GM18520 (cell line): ENCODE measurements around the gene HTR6.
"Not testable (repeated sequence)": the region's sequence is repeated elsewhere in the genome, so short reads cannot be mapped to it uniquely, and the experiment has no call there.

Experiments
- ATAC-seq: cut with Tn5 transposase; IDR thresholded peaks from one replicate; pipeline ENCODE4 v1.9.1; 2021; ENCODE audit not compliant: unreplicated experiment

The HTR6 gene

DNA sequence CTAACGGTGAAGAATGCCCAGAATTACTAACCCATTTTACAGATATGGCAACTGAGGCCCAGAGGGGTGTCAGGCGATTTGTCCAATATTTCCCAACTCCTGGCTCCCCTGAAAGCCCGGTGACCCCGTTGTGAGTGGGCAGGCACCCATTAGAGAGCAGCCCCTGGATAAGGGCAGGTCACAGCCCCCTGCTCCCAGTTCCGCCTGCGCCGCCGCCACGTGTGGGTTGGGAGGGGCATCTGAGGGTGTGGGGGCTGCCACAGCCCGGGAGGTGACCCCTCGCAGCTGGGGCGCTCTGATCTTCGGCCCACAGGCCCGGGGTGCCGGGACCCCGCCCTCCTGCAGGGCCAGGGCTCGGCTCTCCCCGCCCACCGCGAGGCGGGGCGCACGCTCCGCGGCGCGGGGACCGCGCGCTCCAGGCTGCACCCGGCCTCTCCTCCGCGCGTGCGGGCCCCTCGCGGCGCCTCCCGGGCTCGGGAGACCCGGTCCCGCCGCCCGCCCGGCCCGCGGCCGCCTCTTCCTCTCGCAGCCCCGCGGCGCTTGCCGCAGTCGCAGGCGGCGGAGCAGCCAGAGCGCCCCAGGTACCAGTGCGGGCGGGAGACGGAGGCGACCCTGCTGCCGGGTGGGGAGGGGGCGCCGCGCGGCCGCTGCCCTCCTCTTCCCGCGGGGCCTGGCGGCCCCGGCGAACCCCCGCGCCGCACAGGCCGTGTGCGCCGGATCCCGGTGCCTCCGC lies at the start of gene HTR6:
Gene HTR6, plus strand, starts transcription at position 423 of the 733 bp plus-strand sequence. CDS start 879 bp downstream, outside the sequence.
- ATAC-seq, result no peak

- no peak for ATAC-seq
Observed at GRCh38 chr1:19615438-19615837, 49.2 kb upstream of the HTR6 start.

DNA sequence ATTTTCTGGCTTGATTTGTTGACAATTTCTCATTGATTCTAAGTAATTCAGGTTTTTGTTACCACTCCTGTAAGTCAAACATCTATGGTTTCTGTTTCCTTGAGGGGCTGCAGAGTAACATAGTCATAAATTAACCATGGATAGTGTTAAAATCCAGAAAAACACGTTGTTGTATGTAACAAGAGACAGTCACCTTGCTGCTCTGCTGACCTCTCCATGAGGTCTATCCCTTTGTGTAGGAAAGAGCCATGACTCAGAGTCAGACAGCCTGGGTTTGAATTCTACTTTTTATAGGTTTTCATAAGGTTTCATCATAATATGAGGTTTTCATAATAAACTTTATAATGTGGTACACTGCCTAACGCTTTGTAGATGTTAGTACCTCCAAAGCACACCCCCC lies 48.2 kb upstream of the HTR6 start:
- no peak for ATAC-seq

DNA sequence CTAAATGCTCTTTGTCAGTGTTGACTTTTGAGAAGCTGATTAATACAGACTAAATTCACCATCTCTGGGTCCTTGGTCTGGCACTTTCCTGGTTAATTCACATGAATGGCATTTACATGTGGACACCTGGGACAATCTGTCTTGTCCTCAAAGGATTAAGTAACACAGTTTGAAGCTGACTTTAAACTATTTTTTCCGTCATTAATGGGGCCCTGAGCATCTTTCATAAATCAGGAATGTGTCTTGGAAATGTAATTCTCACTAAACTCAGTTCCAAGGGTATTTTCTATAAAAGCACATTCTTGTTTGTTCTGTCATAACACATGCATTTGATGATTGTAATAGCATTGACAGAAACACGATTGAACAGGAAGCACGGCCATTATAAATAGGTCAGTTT lies 47.3 kb upstream of the HTR6 start:
- ATAC-seq, result no peak

- ATAC-seq, result no peak
Observed at GRCh38 chr1:19618428-19618827, 46.2 kb upstream of the HTR6 start.

DNA sequence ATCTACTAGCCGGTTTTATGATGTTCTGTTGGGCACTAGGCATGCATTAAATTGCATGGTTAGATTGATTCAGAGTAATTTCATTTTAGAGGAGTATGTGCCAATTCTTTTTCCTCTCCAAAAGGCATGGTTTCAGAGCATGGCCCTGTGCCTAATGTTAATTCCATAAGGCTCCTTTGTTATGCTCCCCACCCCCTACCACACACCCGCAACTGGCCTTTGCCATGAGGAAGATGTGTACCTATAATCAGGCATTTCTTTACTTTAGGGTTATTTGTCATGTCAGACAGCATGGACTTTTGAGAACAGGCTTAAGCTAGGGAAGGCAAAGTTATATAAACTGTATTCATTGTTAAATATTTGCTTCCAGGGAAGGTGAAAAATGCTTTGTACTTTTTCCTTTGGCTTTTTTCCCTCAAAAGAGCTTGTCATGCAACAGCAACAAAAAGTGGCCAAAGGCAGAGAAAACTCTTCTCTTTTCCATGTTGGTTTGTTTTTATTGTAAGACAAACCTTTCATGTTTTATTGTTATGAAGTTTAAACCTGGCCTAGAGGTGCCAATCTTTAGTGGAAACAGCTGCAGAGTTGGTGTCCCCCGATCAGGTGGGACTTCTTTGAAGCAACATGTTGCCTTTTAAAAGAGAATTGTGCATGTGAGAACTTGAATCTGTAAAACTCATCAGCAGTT lies 44.8 kb upstream of the HTR6 start:
- no peak for ATAC-seq

- no peak for ATAC-seq
Observed at GRCh38 chr1:19620786-19621185, 43.9 kb upstream of the HTR6 start.

DNA sequence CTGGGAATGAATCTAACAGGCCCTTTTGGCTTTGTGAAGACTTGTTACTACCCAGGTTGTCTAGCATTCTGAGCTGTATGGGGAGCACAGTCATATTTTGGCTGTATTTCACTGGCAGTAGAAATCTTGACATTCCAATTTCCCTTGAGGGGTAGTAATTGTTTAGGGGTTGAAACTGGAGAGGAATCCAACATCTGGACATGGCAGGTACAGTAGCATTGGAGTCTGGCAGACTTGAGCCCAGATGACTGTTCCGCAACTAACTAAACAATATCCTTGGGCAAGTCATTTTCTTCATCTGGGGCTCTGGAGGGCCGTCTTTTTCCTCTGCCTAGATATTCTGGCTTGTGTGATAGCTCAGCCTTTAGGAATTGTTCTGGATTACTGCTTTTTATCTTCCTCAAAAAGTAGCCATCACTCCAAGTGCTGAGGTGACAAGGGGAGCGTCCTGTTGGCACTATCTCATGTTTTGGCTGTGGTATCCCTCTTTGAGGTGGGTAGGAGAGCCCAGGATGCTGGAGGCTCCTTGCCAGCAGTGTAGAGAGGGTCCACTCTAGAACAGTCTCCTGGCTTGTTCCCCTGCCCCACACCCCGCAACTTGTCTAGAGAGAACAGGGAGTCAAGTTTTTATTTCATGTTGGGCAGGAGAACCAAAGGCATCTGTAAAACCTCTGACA lies 43.3 kb upstream of the HTR6 start:
- ATAC-seq, result no peak

- ATAC-seq, result no peak
Observed at GRCh38 chr1:19622204-19622603, 42.5 kb upstream of the HTR6 start.

GRCh38 chr1:19623523-19623922 lies 41.2 kb upstream of the HTR6 start:
- ATAC-seq, result no peak

- no peak for ATAC-seq
Observed at GRCh38 chr1:19625291-19625937, 39.3 kb upstream of the HTR6 start.

GRCh38 chr1:19628879-19629278 lies 35.8 kb upstream of the HTR6 start:
- no peak for ATAC-seq

GRCh38 chr1:19629357-19629756 lies 35.3 kb upstream of the HTR6 start:
- no peak for ATAC-seq

DNA sequence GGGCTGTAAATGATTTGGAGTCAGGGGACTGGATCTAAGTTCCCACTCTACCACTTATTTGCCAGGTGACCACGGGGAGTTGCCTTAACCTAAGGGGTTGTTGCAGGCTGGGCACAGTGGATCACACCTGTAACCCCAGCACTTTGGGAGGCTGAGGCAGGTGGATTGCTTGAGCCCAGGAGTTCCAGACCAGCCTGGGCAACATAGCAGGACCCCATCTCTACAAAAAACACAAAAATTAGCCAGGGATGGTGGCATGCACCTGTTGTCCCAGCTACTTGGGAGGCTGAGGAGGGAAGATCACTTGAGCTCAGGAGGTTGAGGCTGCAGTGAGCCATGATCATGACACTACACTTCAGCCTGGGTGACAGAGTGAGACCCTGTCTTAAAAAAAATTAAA lies 34.5 kb upstream of the HTR6 start:
- not testable (repeated sequence) for ATAC-seq

- no peak for ATAC-seq
Observed at GRCh38 chr1:19630720-19631395, 33.8 kb upstream of the HTR6 start.

DNA sequence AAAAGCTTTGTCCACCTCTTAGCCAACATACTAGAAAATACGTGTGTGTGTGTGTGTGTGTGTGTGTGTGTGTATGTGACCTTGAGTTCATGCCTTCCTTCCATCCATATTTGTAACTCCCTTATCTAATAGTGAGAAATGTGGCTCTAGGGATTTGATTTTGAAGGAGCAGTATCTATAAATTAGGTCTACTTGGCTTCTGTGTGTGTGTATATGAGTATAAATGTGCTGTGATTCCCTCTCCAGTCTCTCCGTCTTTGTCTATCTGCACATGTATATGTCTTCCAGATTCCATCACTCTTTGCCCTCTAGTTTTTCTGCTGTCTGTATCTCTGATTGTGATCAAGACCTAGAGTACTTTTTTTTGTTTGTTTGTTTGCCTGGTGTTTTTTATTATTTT lies 32.5 kb upstream of the HTR6 start:
- ATAC-seq, result no peak

DNA sequence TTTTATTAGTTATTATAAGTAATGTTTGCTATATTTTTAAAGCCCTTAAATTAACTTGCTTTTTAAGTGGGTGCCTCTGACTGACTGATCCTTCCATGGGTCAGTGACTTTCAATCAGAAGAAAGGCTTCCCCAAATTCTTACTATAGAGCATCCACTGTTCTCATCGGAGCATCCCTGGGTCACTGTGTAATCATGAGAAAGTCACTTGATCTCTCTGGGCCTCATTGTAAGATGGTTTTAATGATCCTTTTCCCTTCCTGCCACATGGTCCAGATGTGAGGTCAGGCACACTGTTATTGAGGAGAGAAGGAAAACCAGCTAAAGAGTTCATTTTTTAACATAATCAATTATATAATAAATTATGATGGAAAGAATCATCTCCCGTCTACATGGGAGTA lies 31.6 kb upstream of the HTR6 start:
- ATAC-seq, result no peak

DNA sequence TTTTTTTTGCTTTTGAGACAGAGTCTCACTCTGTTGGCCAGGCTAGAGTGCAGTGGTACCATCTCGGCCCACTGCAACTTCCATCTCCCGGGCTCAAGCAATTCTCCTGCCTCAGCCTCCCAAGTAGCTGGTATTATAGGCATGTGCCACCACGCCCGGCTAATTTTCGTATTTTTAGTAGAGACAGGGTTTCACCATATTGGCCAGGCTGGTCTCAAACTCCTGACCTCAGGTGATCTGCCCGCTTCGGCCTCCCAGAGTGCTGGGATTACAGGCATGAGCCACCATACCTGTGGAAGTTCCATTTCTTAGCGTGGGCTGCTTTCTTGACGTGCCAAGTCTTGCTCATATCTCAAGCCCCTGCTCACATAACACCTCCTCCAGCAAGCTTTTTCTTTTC lies 29.6 kb upstream of the HTR6 start:
- ATAC-seq, result not testable (repeated sequence)

DNA sequence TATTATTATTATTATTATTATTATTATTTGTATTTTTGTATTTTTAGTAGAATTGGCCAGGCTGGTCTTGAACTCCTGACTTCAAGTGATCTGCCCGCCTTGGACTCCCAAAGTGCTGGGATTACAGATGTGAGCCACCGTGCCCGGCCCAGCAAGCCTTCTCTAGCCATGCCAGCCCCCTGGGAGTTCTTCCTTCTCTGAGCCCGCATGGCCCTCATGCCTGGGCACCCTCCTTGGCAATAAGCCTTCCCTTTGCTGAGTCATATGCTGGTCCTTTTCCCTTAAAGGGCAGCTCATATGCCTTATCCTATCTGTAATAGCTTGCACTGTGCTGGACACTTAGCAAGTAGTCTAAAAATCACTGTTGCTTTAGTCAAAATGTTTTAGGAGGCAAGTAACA lies 29.0 kb upstream of the HTR6 start:
- ATAC-seq, result no peak

- ATAC-seq, result no peak
Observed at GRCh38 chr1:19636065-19636464, 28.6 kb upstream of the HTR6 start.

DNA sequence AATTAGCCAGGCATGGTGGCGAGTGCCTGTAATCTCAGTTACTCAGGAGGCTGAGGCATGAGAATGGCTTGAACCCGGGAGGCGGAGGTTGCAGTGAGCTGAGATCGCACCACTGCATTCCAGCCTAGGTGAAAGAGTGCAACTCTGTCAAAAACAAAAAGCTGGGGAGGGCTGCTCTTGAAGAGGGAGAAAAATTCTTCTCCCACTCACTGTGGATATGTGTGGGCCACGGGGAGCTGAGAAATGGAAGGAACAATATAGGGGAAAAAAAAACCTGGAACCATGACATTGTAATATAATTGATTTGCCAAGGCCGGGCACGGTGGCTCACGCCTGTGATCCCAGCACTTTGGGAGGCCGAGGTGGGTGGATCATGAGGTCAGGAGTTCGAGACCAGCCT lies 27.9 kb upstream of the HTR6 start:
- ATAC-seq, result not testable (repeated sequence)
